ENCODE results near the gene PRKX. TPM values are rescaled to one million over a fixed set of nuclear protein-coding genes. Genes with fewer than 3 reads are reported as not detected.
"Not testable (repeated sequence)": the region's sequence is repeated elsewhere in the genome, so short reads cannot be mapped to it uniquely, and the experiment has no call there.

PRKX gene
- total RNA-seq, 1 donor, result 13.4 TPM

DNA sequence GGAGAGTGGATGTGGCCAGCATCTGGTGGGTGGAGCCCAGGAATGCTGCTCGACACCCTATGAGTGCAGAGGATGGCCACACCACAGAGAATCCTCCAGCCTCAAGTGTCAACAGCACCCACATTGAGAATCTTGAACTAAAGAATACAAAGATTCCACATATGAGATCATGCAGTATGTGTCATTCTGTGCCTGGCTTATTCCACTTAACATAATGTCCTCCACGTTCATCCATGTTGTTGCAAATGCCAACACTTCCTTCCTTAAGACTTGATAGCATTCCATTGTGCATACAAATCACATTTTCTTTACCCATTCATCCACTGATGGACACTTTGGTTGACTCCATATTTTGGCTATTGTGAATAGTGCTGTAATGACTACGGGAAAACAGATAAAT lies 145.8 kb downstream of the PRKX start:
- Histone ChIP-seq H3K36me3 (ENCODE audit: insufficient read depth, low read length) (no peaks in the 10 kb centered on the region), H3K27ac (ENCODE audit: low read depth, low read length) (no peak overlapping the region)
- DNase-seq (ENCODE audit: insufficient read length, low spot score, missing footprints), result no peak

GRCh38 chrX:3563451-3563850 lies 150.0 kb downstream of the PRKX start:
- no peak overlapping the region for H3K4me3 ChIP-seq (ENCODE audit: insufficient read depth, low read length)
- no peaks in the 10 kb centered on the region for H3K36me3 ChIP-seq (ENCODE audit: insufficient read depth, low read length)
- no peaks in the 10 kb centered on the region for H3K79me2 ChIP-seq (ENCODE audit: insufficient read depth, low read length)
- no peaks in the 10 kb centered on the region for H4K20me1 ChIP-seq (ENCODE audit: insufficient read depth, low read length)
- no peaks in the 10 kb centered on the region for H3K9me3 ChIP-seq (ENCODE audit: low read depth, low read length)
- no peak overlapping the region for H3K4me2 ChIP-seq (ENCODE audit: insufficient read depth, low read length)
- DNase-seq (ENCODE audit: insufficient read length, low spot score, missing footprints), result peak; percentile 5
- H2AFZ ChIP-seq (ENCODE audit: low read length), result no peak overlapping the region
- TF ChIP-seq, protein P1, sequence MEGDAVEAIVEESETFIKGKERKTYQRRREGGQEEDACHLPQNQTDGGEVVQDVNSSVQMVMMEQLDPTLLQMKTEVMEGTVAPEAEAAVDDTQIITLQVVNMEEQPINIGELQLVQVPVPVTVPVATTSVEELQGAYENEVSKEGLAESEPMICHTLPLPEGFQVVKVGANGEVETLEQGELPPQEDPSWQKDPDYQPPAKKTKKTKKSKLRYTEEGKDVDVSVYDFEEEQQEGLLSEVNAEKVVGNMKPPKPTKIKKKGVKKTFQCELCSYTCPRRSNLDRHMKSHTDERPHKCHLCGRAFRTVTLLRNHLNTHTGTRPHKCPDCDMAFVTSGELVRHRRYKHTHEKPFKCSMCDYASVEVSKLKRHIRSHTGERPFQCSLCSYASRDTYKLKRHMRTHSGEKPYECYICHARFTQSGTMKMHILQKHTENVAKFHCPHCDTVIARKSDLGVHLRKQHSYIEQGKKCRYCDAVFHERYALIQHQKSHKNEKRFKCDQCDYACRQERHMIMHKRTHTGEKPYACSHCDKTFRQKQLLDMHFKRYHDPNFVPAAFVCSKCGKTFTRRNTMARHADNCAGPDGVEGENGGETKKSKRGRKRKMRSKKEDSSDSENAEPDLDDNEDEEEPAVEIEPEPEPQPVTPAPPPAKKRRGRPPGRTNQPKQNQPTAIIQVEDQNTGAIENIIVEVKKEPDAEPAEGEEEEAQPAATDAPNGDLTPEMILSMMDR (IDR thresholded peaks at IDR 0.05; ENCODE audit: extremely low read depth, low read depth, low read length), result no peak
- H3K4me1 ChIP-seq (ENCODE audit: insufficient read depth, low read length), result no peaks in the 10 kb centered on the region
- no peaks in the 10 kb centered on the region for H3K27me3 ChIP-seq (ENCODE audit: insufficient read depth, low read length)
- no peak overlapping the region for H3K27ac ChIP-seq (ENCODE audit: low read depth, low read length)

More for the DNA sequence above, 145.8 kb downstream of the PRKX start:
- Histone ChIP-seq H4K20me1 (ENCODE audit: insufficient read depth, low read length) (no peaks in the 10 kb centered on the region), H3K4me1 (ENCODE audit: insufficient read depth, low read length) (no peaks in the 10 kb centered on the region), H3K9me3 (ENCODE audit: low read depth, low read length) (no peaks in the 10 kb centered on the region), H3K4me2 (ENCODE audit: insufficient read depth, low read length) (no peak overlapping the region), H3K4me3 (ENCODE audit: insufficient read depth, low read length) (no peak overlapping the region), H3K27me3 (ENCODE audit: insufficient read depth, low read length) (no peaks in the 10 kb centered on the region), H3K79me2 (ENCODE audit: insufficient read depth, low read length) (no peaks in the 10 kb centered on the region), H2AFZ (ENCODE audit: low read length) (no peak overlapping the region)
- TF ChIP-seq, protein P1 (IDR thresholded peaks at IDR 0.05; ENCODE audit: extremely low read depth, low read depth, low read length), result no peak

DNA sequence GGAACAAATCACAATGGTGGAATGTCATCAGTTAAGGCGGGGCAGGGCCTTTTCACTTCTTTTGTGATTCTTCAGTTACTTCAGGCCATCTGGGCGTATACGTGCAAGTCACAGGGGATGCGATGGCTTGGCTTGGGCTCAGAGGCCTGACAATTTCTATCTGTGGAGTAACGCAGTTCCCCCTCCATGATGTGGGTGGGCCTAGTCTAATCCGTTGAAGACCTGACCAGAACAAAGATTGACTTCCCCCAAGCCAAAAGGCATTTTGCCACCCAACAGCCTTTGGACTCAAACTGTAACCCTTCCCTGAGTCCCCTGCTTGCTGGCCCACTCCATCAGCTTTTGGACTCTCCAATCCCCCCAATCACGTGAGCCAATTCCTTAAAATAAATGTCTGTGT lies 153.4 kb downstream of the PRKX start:
- H3K27me3 ChIP-seq (ENCODE audit: insufficient read depth, low read length); H3K9me3 ChIP-seq (ENCODE audit: low read depth, low read length); DNase-seq (ENCODE audit: insufficient read length, low spot score, missing footprints); H4K20me1 ChIP-seq (ENCODE audit: insufficient read depth, low read length); H3K27ac ChIP-seq (ENCODE audit: low read depth, low read length); H3K79me2 ChIP-seq (ENCODE audit: insufficient read depth, low read length); H3K4me2 ChIP-seq (ENCODE audit: insufficient read depth, low read length); H3K4me3 ChIP-seq (ENCODE audit: insufficient read depth, low read length); H2AFZ ChIP-seq (ENCODE audit: low read length); H3K4me1 ChIP-seq (ENCODE audit: insufficient read depth, low read length); H3K36me3 ChIP-seq (ENCODE audit: insufficient read depth, low read length): not testable (repeated sequence)

Small RNA genes within 50 kb of the gene (small RNA-seq; reads per million reads assigned to genes)
- not detected for gene RF00019
- gene RNU6-114P, result not detected

All from osteoblast (primary cell).